IMR-90 (cell line): ENCODE data around the gene B3GAT1. TPM values are rescaled to one million over a fixed set of nuclear protein-coding genes. Genes with fewer than 3 reads are reported as not detected.

Experiments
- ATAC-seq: fragments of 200-7000 bp; cut with Tn5 transposase; 2 replicates; pipeline ENCODE4 v1.9.1; 2020; ENCODE audit warnings: low read depth, mild to moderate bottlenecking, moderate library complexity
- BruUV-seq: library from RNA; stranded (reverse); fragments of 400-500 nt; replicated peaks from 2 replicates; lab custom pipeline; 2021; lab: Mats Ljungman, UMichigan
- CTCF ChIA-PET: fragments of 300-600 bp; formaldehyde crosslinking; extraction: SDS; loops from one replicate; lab custom pipeline; 2021; ENCODE audit warnings: antibody characterized with exemption; lab: Yijun Ruan, JAX
- POLR2A ChIA-PET: fragments of 300-600 bp; sonication (Branson Sonifier 250); formaldehyde crosslinking; loops from one replicate; lab custom pipeline; 2022; ENCODE audit warnings: antibody characterized with exemption; ENCODE audit not compliant: unreplicated experiment; lab: Charles Lee
- DNase-seq: peaks from one replicate; pipeline ENCODE4 v3.0.0; 2013
- H2AFZ ChIP-seq: replicated peaks from 2 replicates; pipeline ENCODE3; 2013; ENCODE audit warnings: low read length, mild to moderate bottlenecking; ENCODE audit not compliant: poor library complexity
- H2AK5ac ChIP-seq: 2 replicates; pipeline ENCODE4 v1.6.1; 2013; ENCODE audit warnings: low read depth, low read length, inconsistent platforms
- H2AK9ac ChIP-seq: replicated peaks from 2 replicates; pipeline ENCODE3; 2013; ENCODE audit warnings: mild to moderate bottlenecking, low read depth, low read length, moderate library complexity; ENCODE audit not compliant: poor library complexity
- H2BK120ac ChIP-seq: 2 replicates; pipeline ENCODE4 v1.6.1; 2013; ENCODE audit warnings: low read depth, low read length, inconsistent platforms
- H2BK15ac ChIP-seq: 3 replicates; pipeline ENCODE4 v1.6.1; 2013; ENCODE audit warnings: low read depth, low read length, inconsistent platforms
- H2BK20ac ChIP-seq: 2 replicates; pipeline ENCODE4 v1.6.1; 2013; ENCODE audit warnings: low read depth, mild to moderate bottlenecking, inconsistent platforms, low read length, moderate library complexity
- H2BK5ac ChIP-seq: 2 replicates; pipeline ENCODE4 v1.6.1; 2013; ENCODE audit warnings: mild to moderate bottlenecking, low read depth, low read length, inconsistent platforms; ENCODE audit not compliant: poor library complexity, severe bottlenecking
- H3K14ac ChIP-seq: replicated peaks from 2 replicates; pipeline ENCODE4 v1.6.1; 2013; ENCODE audit warnings: low read depth, low read length, inconsistent platforms
- H3K18ac ChIP-seq: 2 replicates; pipeline ENCODE4 v1.6.1; 2013; ENCODE audit warnings: low read depth, low read length, control low read depth
- H3K23ac ChIP-seq: 2 replicates; pipeline ENCODE4 v1.6.1; 2013; ENCODE audit warnings: low read depth, low read length, inconsistent platforms
- H3K27ac ChIP-seq: 2 replicates; pipeline ENCODE4 v1.5.1; 2013; ENCODE audit warnings: mild to moderate bottlenecking, control low read depth, low read length; ENCODE audit not compliant: insufficient read depth
- H3K27me3 ChIP-seq: 2 replicates; pipeline ENCODE4 v1.6.1; 2013; ENCODE audit warnings: low read length; ENCODE audit not compliant: control insufficient read depth, insufficient read depth
- H3K36me3 ChIP-seq: 2 replicates; pipeline ENCODE4 v1.6.1; 2013; ENCODE audit warnings: low read length, mixed read lengths; ENCODE audit not compliant: control insufficient read depth, insufficient read depth
- H3K4ac ChIP-seq: 2 replicates; pipeline ENCODE4 v1.6.1; 2013; ENCODE audit warnings: low read depth, low read length, inconsistent platforms
- H3K4me1 ChIP-seq: 2 replicates; pipeline ENCODE4 v1.6.1; 2013; ENCODE audit warnings: low read length, mixed read lengths; ENCODE audit not compliant: control insufficient read depth, insufficient read depth
- H3K4me2 ChIP-seq: 2 replicates; pipeline ENCODE4 v1.6.1; 2013; ENCODE audit warnings: low read depth, mild to moderate bottlenecking, control low read depth, low read length, moderate library complexity
- H3K4me3 ChIP-seq: 2 replicates; pipeline ENCODE4 v1.5.1; 2013; ENCODE audit warnings: low read depth, mild to moderate bottlenecking, control low read depth, low read length, moderate library complexity; ENCODE audit not compliant: insufficient read depth
- H3K56ac ChIP-seq: 2 replicates; pipeline ENCODE4 v1.6.1; 2013; ENCODE audit warnings: low read length, inconsistent platforms; ENCODE audit not compliant: insufficient read depth; ENCODE audit errors: extremely low read depth
- H3K79me1 ChIP-seq, 2 experiments: 2 replicates each; pipeline ENCODE4 v1.6.1; 2013; ENCODE audit warnings: low read length in 2 of 2, inconsistent platforms in 1 of 2, low read depth in 1 of 2
- H3K9ac ChIP-seq: 2 replicates; pipeline ENCODE4 v1.6.1; 2013; ENCODE audit warnings: low read depth, low read length, control low read depth
- H3K9me1 ChIP-seq: 2 replicates; pipeline ENCODE4 v1.6.1; 2013; ENCODE audit warnings: low read length, inconsistent platforms; ENCODE audit not compliant: insufficient read depth
- H3K9me3 ChIP-seq: 2 replicates; pipeline ENCODE4 v1.6.1; 2013; ENCODE audit warnings: low read length; ENCODE audit not compliant: control insufficient read depth, insufficient read depth
- H4K20me1 ChIP-seq: 2 replicates; pipeline ENCODE4 v1.6.1; 2013; ENCODE audit warnings: low read length, inconsistent platforms; ENCODE audit not compliant: insufficient read depth
- H4K5ac ChIP-seq: 2 replicates; pipeline ENCODE4 v1.6.1; 2013; ENCODE audit warnings: mild to moderate bottlenecking, low read depth, low read length, control low read depth
- H4K8ac ChIP-seq, 2 experiments: 2 replicates each; pipeline ENCODE4 v1.6.1; 2013; ENCODE audit warnings: low read depth in 2 of 2, low read length in 2 of 2, control low read depth in 1 of 2, inconsistent platforms in 1 of 2
- H4K91ac ChIP-seq: 2 replicates; pipeline ENCODE4 v1.6.1; 2013; ENCODE audit warnings: low read depth, low read length, inconsistent platforms; ENCODE audit not compliant: insufficient read depth
- BHLHE40 ChIP-seq: fragments of 150-350 bp; IDR thresholded peaks from 2 replicates; pipeline ENCODE4 v1.6.1; 2016; ENCODE audit warnings: mild to moderate bottlenecking, low read depth, low read length
- CEBPB ChIP-seq: IDR thresholded peaks from 2 replicates; pipeline ENCODE4 v1.6.1; 2012; ENCODE audit warnings: low read depth, low read length, improper control_type of control experiment
- CHD1 ChIP-seq: IDR thresholded peaks from 2 replicates; pipeline ENCODE4 v1.6.1; 2012; ENCODE audit warnings: low read depth, low read length, improper control_type of control experiment
- FOS ChIP-seq: fragments of 150-350 bp; IDR thresholded peaks from 2 replicates; pipeline ENCODE4 v1.6.1; 2016; ENCODE audit warnings: low read depth, low read length
- MAFK ChIP-seq: IDR thresholded peaks from 2 replicates; pipeline ENCODE4 v1.6.1; 2012; ENCODE audit warnings: low read depth, low read length, improper control_type of control experiment
- MAZ ChIP-seq: IDR thresholded peaks from 2 replicates; pipeline ENCODE4 v1.6.1; 2012; ENCODE audit warnings: low read depth, mild to moderate bottlenecking, low read length, improper control_type of control experiment, moderate library complexity, borderline replicate concordance
- MXI1 ChIP-seq: IDR thresholded peaks from 2 replicates; pipeline ENCODE4 v1.6.1; 2012; ENCODE audit warnings: low read depth, mild to moderate bottlenecking, low read length, moderate library complexity, borderline replicate concordance
- NFE2L2 ChIP-seq: fragments of 150-350 bp; IDR thresholded peaks from 2 replicates; pipeline ENCODE4 v1.6.1; 2016; ENCODE audit warnings: low read depth, mild to moderate bottlenecking, low read length
- POLR2A ChIP-seq: IDR thresholded peaks from 2 replicates; pipeline ENCODE4 v1.6.1; 2012; ENCODE audit warnings: mild to moderate bottlenecking, low read depth, low read length
- RAD21 ChIP-seq: IDR thresholded peaks from 2 replicates; pipeline ENCODE4 v1.6.1; 2012; ENCODE audit warnings: low read length, improper control_type of control experiment
- RCOR1 ChIP-seq: IDR thresholded peaks from 2 replicates; pipeline ENCODE4 v1.6.1; 2012; ENCODE audit warnings: mild to moderate bottlenecking, low read length, improper control_type of control experiment; ENCODE audit not compliant: insufficient replicate concordance
- RFX5 ChIP-seq: IDR thresholded peaks from 2 replicates; pipeline ENCODE4 v1.8.0; 2012; ENCODE audit warnings: low read depth, mild to moderate bottlenecking, low read length, moderate library complexity
- SMC3 ChIP-seq: fragments of 150-350 bp; IDR thresholded peaks from 2 replicates; pipeline ENCODE4 v1.6.1; 2016; ENCODE audit warnings: low read depth, mild to moderate bottlenecking, antibody characterized with exemption, low read length, moderate library complexity
- WGBS, 2 experiments: methylation state at CpG; one replicate each; pipeline versions ENCODE4 v1.1.5 to v1.1.7; 2013; ENCODE audit warnings: missing lambda C conversion rate in 2 of 2; ENCODE audit not compliant: insufficient read length in 1 of 2; ENCODE audit errors: extremely low coverage in 2 of 2; 5-methylcytosine and 5-hydroxymethylcytosine counted together
- dilution Hi-C: fragments of 300-500 bp; cut with HindIII; formaldehyde crosslinking; loops from one replicate; pipeline ENCODE4 v1.14.3; 2018; ENCODE audit warnings: low sequenced_read_pairs; ENCODE audit not compliant: unreplicated experiment
- in situ Hi-C: fragments of 300-500 bp; cut with MboI; formaldehyde crosslinking; loops from 3 replicates; pipeline ENCODE4 v1.14.3; 2019; ENCODE audit warnings: low sequenced_read_pairs, inconsistent platforms, mixed read lengths
- intact Hi-C: fragments of 100-400 bp; cut with micrococcal nuclease; formaldehyde crosslinking; loops from 2 replicates; pipeline ENCODE4 v1.10.0; 2022
- polyA plus RNA-seq, 3 experiments: library from polyadenylated mRNA; depleted of rRNA; stranded (reverse); fragments of >200 nt; gene quantifications; 2 replicates each; pipeline ENCODE4 v1.2.3, GENCODE V29; 2012; ENCODE audit warnings: low replicate concordance in 1 of 3
- total RNA-seq: library from RNA; depleted of rRNA; stranded (reverse); fragments of >200 nt; gene quantifications from 2 replicates; pipeline ENCODE4 v1.2.3, GENCODE V29; 2012
- TF ChIP-seq, protein P1 (sequence below): fragments of 150-350 bp; IDR thresholded peaks from 2 replicates; pipeline ENCODE4 v1.6.1; 2016; ENCODE audit warnings: low read depth, mild to moderate bottlenecking, low read length, moderate library complexity, borderline replicate concordance
- TF ChIP-seq, protein P2 (sequence below): conservative IDR thresholded peaks from 2 replicates; pipeline ENCODE4 v1.5.1; 2012; ENCODE audit warnings: mild to moderate bottlenecking, low read depth, low read length, improper control_type of control experiment
- TF ChIP-seq, protein P3 (sequence below): fragments of 150-350 bp; IDR thresholded peaks from 2 replicates; pipeline ENCODE4 v1.6.1; 2017; ENCODE audit warnings: mild to moderate bottlenecking, antibody characterized with exemption, low read length, low read depth

The B3GAT1 gene
- total and polyA plus RNA-seq, 2 of the 4 experiments (the other 2 are of a cell fraction) = not detected

DNA sequence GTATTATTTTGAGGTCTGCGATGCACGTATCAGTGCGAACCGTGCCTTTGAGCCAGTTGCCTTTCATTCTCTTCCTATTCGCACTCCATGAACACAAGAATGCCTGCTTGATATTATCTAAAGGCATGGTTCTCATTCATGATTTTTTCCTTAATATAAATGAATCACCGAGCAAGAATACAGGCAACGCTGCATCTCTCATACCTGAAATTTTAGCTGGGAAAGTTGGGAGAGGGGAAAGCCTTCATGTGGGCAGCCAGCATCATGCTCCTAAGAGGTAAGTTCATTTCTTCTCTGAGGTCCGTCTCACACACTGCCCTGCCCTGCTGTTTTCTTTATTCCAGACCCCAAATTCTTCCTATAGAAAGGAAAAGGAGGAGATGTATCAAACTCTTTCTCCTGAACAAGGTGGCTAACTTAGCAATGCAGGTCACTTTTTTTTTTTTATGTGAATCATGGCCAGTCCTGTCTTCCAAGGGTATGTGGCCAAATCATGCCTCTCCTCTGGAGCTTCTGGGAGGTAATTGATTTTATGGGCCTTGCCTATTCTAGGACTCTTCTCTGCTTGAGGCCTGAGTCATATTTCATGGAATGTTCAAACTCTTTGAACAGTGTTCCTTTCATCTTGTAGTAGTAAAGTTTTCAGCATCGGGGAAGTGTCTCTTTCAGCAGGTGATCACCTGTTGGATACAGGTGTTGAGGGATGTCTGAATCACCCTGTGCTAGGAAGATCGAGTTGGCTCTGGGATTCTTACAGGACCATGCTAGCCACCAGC is 77.1 kb downstream of the B3GAT1 start:
- no TSS peak for BruUV-seq
- Histone ChIP-seq H3K14ac (no peak overlapping the region), H3K9me1 (no peaks in the 10 kb centered on the region), H3K4ac (no peak overlapping the region), H4K8ac (no peak overlapping the region), H3K23ac (no peak overlapping the region), H3K9ac (no peak overlapping the region), H3K18ac (no peak overlapping the region), H3K27me3 (peaks cover 14% of the 10 kb centered on the region), H3K4me3 (no peak overlapping the region), H2BK15ac (no peak overlapping the region), H2BK20ac (no peak overlapping the region), H4K20me1 (no peaks in the 10 kb centered on the region), H3K9me3 (peaks cover 2% of the 10 kb centered on the region; the same call in 1 of the 2 replicates), H3K79me1 (no peaks in the 10 kb centered on the region), H2AFZ (no peak overlapping the region), H3K4me2 (no peak overlapping the region), H3K56ac (no peak overlapping the region), H3K36me3 (no peaks in the 10 kb centered on the region), H4K91ac (no peak overlapping the region), H3K4me1 (no peaks in the 10 kb centered on the region), H3K27ac (no peak overlapping the region), H4K5ac (no peak overlapping the region), H2BK5ac (no peak overlapping the region), H2BK120ac (no peak overlapping the region), H2AK5ac (no peak overlapping the region), H2AK9ac (no peak overlapping the region)
- intact Hi-C loops (no loop called here), dilution Hi-C loops (no loop called here), in situ Hi-C loops (no loop called here)
- CTCF ChIA-PET = no interaction called here
- POLR2A ChIA-PET = no interaction called here
- DNase-seq (no peak), ATAC-seq (no peak)
- 80% methylated on average over 2 of the region's 10 CpGs; no CpG with 5 or more reads in 1 of the 2 experiments for WGBS, 2 experiments
- TF ChIP-seq FOS (no peak), MXI1 (no peak), RAD21 (no peak), BHLHE40 (no peak), CEBPB (no peak), RCOR1 (no peak), RFX5 (no peak), NFE2L2 (no peak), CHD1 (no peak), POLR2A (no peak), MAZ (no peak), MAFK (no peak), SMC3 (no peak)
- TF ChIP-seq, protein P1, sequence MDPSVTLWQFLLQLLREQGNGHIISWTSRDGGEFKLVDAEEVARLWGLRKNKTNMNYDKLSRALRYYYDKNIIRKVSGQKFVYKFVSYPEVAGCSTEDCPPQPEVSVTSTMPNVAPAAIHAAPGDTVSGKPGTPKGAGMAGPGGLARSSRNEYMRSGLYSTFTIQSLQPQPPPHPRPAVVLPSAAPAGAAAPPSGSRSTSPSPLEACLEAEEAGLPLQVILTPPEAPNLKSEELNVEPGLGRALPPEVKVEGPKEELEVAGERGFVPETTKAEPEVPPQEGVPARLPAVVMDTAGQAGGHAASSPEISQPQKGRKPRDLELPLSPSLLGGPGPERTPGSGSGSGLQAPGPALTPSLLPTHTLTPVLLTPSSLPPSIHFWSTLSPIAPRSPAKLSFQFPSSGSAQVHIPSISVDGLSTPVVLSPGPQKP = no peak
- TF ChIP-seq, protein P2, sequence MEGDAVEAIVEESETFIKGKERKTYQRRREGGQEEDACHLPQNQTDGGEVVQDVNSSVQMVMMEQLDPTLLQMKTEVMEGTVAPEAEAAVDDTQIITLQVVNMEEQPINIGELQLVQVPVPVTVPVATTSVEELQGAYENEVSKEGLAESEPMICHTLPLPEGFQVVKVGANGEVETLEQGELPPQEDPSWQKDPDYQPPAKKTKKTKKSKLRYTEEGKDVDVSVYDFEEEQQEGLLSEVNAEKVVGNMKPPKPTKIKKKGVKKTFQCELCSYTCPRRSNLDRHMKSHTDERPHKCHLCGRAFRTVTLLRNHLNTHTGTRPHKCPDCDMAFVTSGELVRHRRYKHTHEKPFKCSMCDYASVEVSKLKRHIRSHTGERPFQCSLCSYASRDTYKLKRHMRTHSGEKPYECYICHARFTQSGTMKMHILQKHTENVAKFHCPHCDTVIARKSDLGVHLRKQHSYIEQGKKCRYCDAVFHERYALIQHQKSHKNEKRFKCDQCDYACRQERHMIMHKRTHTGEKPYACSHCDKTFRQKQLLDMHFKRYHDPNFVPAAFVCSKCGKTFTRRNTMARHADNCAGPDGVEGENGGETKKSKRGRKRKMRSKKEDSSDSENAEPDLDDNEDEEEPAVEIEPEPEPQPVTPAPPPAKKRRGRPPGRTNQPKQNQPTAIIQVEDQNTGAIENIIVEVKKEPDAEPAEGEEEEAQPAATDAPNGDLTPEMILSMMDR = no peak
- TF ChIP-seq, protein P3, sequence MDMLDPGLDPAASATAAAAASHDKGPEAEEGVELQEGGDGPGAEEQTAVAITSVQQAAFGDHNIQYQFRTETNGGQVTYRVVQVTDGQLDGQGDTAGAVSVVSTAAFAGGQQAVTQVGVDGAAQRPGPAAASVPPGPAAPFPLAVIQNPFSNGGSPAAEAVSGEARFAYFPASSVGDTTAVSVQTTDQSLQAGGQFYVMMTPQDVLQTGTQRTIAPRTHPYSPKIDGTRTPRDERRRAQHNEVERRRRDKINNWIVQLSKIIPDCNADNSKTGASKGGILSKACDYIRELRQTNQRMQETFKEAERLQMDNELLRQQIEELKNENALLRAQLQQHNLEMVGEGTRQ = no peak
